ENCODE data around the gene TMEM134. TPM values are rescaled to one million over a fixed set of nuclear protein-coding genes. Genes with fewer than 3 reads are reported as not detected.

TMEM134 gene
- polyA plus RNA-seq, 4 donors: 32.4 to 73.8 (median 42.1) TPM

- no peak for DNase-seq (ENCODE audit: low read depth in 4 of 4, low spot score in 3 of 4)
Observed at GRCh38 chr11:67463680-67464410, 5.2 kb downstream of the TMEM134 start.

GRCh38 chr11:67463186-67463585, 5.9 kb downstream of the TMEM134 start:
- no peak for DNase-seq (ENCODE audit: low read depth in 4 of 4, low spot score in 3 of 4)

GRCh38 chr11:67458266-67458665, 10.8 kb downstream of the TMEM134 start:
- no peak for DNase-seq (ENCODE audit: low read depth in 4 of 4, low spot score in 3 of 4)

GRCh38 chr11:67457453-67457852, 11.6 kb downstream of the TMEM134 start:
- no peak for DNase-seq (ENCODE audit: low read depth in 4 of 4, low spot score in 3 of 4)

GRCh38 chr11:67456068-67456705, 12.9 kb downstream of the TMEM134 start:
- DNase-seq (ENCODE audit: low read depth in 4 of 4, low spot score in 3 of 4): no peak

- no peak for DNase-seq (ENCODE audit: low read depth in 4 of 4, low spot score in 3 of 4)
Observed at GRCh38 chr11:67455054-67455453, 14.0 kb downstream of the TMEM134 start, which contains the start of gene CABP4. TSS of gene CABP4 (plus strand) at chr11:67455354. CDS start at chr11:67455424, 70 bp downstream.

- no peak for DNase-seq (ENCODE audit: low read depth in 4 of 4, low spot score in 3 of 4)
Observed at GRCh38 chr11:67453816-67454732, 15.0 kb downstream of the TMEM134 start.

- DNase-seq (ENCODE audit: low read depth in 4 of 4, low spot score in 3 of 4): no peak
Observed at GRCh38 chr11:67452141-67452952, 16.7 kb downstream of the TMEM134 start, which contains the start of gene GPR152. TSS of gene GPR152 (minus strand) at chr11:67452729. CDS start at chr11:67452724, 5 bp downstream.

- DNase-seq (ENCODE audit: low read depth in 4 of 4, low spot score in 3 of 4): no peak
Observed at GRCh38 chr11:67451658-67451976, 17.4 kb downstream of the TMEM134 start.

- no peak for DNase-seq (ENCODE audit: low read depth in 4 of 4, low spot score in 3 of 4)
Observed at GRCh38 chr11:67450796-67451657, 18.0 kb downstream of the TMEM134 start.

- no peak for DNase-seq (ENCODE audit: low read depth in 4 of 4, low spot score in 3 of 4)
Observed at GRCh38 chr11:67449116-67449844, 19.8 kb downstream of the TMEM134 start.

GRCh38 chr11:67448220-67448609, 20.8 kb downstream of the TMEM134 start:
- no peak for DNase-seq (ENCODE audit: low read depth in 4 of 4, low spot score in 3 of 4)

- no peak for DNase-seq (ENCODE audit: low read depth in 4 of 4, low spot score in 3 of 4)
Observed at GRCh38 chr11:67445515-67445914, 23.5 kb downstream of the TMEM134 start.

GRCh38 chr11:67442504-67443404, 26.3 kb downstream of the TMEM134 start:
- no peak for DNase-seq (ENCODE audit: low read depth in 4 of 4, low spot score in 3 of 4)

- DNase-seq (ENCODE audit: low read depth in 4 of 4, low spot score in 3 of 4): no peak
Observed at GRCh38 chr11:67441731-67442351, 27.2 kb downstream of the TMEM134 start.

GRCh38 chr11:67441098-67441563, 27.9 kb downstream of the TMEM134 start:
- DNase-seq (ENCODE audit: low read depth in 4 of 4, low spot score in 3 of 4): no peak
